Islet of Langerhans (tissue), 1 donor: Measurements from ENCODE around the gene LRPAP1.

ENCODE experiments used
- FAIRE-seq: peaks from one replicate; lab custom pipeline; 2011; peaks lifted over from hg19 to GRCh38; lab: Jason Lieb, UNC

Gene LRPAP1

DNA sequence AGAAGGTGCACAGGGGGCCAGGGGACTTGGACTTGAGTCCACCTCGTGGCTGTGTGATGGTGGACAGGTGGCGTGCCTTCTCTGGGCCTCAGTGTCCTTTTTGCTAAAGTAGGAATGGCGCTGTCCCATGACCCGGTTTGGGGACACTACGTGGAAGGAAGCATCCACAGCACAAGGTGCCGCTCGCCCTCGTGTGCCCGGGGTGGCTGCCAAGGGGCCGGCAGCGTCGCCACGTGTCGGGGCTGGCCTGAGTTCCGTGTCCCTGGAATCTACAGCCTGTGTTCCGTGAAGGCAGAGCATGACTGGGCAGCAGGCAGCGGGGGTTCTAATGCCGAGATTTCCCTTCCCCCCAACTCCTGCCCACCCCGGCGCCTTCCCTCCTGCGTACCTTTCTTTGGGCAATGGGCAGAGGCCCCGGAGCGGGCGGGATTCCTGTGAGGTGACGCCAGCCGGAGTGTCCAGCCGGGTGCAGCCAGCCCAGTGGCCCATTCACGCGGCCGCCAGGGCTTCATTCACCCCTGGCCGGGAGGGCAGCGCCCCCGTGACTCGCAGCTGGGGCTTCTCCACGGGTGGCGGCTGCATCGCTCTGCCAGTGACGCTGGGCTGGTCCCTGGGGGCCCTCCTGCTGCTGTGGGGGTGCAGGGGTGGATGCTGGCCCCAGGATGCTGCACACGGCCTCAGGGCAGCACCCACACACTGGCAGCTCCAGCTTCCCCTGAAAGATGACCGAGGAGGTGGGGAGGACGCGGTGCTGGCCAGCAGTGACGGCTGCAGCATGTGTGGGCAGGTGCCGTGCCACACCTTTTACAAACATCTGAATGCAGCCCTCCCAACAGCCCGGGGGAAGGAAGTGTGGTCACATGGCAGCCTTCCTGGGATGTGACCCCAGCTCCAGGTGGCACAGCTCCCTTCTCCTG, 47.9 kb downstream of the LRPAP1 start:
- no peak for FAIRE-seq

DNA sequence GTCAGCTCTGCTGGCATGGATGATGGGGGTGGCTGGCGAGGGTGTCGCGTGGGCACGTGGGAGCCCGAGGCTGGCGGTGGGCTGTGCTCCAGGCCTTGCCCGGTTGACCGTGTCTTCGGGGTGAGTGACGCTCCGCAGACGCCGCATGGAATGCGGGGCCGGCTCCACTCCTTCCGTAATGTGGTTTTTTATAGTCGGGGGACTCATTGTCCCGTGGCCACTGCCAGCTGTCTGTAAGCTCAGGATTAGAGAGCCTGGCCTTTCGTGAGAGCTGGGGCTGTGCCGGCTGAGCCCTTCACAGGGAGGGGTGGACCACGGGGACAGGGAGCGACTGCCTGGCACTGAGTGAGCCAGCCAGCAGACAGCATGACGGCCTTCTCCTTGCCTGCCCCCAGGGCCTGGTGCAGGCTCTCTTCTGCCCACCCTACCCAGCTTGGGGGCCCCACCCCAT, 48.7 kb downstream of the LRPAP1 start:
- FAIRE-seq: no peak

GRCh38 chr4:3482707-3483106, 49.5 kb downstream of the LRPAP1 start:
- no peak for FAIRE-seq

- no peak for FAIRE-seq
Observed at GRCh38 chr4:3481783-3482393, 50.3 kb downstream of the LRPAP1 start.

- no peak for FAIRE-seq
Observed at GRCh38 chr4:3481113-3481531, 51.1 kb downstream of the LRPAP1 start.

DNA sequence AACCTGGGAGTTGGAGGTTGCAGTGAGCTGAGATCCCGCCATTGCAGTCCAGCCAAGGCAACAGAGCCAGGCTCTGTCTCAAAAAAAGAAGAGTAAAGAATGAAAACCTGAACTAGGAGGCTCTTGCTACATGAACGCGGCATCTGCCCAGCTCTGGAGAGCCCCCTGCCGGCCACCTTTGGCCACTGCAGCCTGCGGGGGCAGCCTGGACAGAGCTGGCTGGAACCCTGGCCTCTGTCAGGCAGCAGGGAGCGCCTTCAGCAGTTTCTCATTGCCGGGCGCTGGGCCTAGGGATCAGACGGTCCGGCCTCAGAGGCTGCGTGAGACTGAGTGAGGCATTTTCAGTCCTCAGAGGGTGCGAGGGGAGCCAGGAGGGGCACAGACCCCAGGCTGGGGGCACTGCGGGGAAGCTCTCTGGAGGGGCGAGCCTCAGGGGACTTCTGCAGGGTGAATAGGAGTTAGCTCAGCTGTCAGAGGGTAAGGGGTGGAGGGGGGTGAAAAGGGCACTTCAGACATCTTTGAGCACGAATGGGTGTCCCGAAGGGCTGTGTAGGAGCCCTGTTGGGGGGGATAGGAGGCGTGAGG, 51.6 kb downstream of the LRPAP1 start:
- no peak for FAIRE-seq

DNA sequence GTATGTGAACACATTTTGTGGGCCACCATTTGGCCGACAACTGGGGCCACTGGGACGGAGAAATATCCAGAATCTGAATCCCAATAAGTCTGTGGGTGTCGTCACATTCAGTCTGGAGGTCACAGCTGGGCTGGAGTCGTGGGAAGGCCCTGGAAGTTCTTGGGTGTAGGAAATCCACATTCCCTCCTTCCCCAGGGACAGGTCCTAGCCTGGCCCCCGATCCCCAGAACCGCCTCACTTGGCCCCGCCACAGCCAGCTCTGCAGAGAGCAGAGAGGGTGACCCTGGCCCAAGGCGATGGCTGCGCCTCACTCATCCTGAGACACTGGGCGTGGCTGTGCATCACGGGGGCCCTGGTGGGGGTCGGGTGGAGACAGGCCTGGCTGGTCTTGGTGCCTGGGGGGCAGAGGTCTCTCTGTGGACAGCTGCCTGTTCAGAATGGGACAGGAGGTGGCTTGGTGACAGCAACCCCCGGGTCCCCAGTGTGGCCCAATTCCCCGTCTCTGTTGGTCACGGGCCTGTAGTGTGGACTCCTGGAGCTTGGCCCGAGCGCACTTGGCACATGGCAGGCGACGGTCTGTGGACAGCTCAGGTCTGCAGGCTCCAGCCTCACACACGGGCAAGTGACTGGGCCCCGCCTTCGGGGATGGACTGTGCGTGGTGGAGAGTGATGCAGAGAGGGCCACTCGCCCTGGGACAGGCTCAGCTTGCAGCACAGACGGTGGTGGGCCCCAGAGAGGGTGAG, 52.7 kb downstream of the LRPAP1 start:
- no peak for FAIRE-seq

- FAIRE-seq: no peak
Observed at GRCh38 chr4:3478446-3479357, 53.5 kb downstream of the LRPAP1 start.

DNA sequence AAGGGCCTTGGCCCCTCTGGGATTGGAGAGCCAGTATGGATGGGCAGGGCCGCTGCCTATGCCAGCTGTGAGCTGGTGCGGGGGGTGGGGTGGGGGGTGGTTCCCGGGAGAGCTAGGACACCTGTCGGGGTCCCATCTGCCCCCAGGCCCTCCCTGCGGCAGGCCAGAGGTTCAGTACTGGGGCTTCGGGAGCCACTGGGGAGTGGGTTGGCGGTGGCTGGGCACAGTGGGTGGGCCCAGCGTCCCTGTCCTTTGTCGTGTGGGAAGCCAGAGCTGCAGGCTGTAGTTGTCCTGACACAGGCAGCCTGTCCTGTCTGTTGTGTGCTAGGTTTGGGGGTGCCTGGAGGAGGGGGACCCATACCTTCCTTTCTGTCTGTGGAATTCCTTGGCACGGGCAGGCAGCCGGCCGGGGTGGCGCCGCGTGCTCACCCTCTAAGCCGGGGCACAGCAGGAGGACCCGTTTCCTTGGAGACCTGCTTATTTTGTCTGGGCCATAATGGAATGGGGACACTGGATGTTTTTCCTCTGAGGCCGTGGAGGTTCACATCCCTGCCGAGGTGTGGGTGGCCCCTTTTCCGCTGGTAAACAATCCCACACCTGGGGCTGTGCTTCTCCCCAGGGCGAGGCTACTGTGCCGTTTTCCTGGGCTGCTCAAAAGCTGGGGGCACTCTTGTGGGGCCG, 54.3 kb downstream of the LRPAP1 start:
- no peak for FAIRE-seq

GRCh38 chr4:3476936-3477749, 55.1 kb downstream of the LRPAP1 start:
- FAIRE-seq: no peak

- FAIRE-seq: no peak
Observed at GRCh38 chr4:3476341-3476747, 55.9 kb downstream of the LRPAP1 start.

GRCh38 chr4:3475713-3476260, 56.4 kb downstream of the LRPAP1 start:
- no peak for FAIRE-seq

DNA sequence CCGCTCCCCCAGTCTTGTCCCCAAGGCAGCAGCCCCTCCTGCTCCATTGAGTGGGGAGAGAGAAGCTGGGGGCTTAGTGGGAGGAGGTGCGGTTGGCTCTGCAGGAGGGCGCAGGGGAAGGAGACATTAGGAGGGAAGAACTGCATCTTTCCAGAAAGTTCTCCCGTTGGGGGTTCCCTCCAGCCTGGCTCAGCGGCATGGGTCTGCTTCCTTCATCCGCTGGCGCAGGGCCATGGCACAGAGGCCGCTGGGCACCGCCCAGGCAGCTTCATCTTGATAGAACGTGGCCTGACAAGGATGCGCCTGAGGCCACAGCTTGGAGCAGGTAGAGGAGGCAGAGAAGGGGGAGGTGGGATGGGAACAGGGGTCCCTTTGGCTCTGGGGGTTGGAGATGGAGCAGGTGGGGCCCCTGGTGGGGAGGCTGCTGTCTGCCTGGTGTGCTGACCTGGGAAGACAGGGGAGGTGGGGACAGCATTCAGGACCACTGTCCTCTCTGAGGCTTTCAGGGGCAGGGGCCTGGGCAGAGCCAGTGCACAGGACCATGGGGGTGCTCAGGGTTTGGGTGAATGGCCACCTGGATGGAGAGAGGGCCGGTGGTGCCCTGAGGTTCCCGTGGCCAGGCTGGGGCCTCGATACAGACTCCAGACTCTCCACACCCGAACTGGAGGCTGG, 57.0 kb downstream of the LRPAP1 start:
- FAIRE-seq: no peak

DNA sequence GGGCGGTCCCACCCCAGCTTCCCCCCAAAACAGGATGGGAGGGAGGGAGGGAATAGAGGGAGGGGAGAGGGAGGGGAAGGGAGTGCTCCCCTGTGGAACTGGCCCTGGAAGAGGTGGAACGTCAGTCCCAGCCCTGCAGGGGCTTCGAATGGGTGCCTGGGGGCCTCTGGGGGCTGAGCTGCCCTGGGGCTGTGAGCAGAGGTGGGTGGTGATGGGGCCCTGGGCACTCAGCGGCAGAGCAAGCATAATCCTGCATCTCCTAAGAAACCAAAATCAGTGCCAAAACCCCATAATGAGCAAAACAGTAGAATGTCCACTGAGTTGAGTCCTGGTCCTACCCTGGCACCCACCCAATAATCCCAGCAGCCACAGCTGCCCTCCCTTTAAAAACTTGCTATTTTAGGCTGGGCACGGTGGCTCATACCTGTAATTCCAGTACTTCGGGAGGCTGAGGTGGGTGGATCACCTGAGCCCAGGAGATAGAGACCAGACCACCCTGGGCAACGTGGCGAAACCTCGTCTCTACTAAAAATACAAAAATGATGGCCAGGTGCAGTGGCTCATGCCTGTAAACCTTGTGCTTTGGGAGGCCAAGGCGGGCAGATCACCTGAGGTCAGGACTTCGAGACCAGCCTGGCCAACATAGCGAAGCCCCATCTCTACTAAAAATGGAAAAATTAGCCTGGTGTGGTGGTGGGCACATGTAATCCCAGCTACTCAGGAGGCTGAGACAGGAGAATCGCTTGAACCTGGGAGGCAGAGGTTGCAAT, 58.0 kb downstream of the LRPAP1 start:
- FAIRE-seq: no peak

DNA sequence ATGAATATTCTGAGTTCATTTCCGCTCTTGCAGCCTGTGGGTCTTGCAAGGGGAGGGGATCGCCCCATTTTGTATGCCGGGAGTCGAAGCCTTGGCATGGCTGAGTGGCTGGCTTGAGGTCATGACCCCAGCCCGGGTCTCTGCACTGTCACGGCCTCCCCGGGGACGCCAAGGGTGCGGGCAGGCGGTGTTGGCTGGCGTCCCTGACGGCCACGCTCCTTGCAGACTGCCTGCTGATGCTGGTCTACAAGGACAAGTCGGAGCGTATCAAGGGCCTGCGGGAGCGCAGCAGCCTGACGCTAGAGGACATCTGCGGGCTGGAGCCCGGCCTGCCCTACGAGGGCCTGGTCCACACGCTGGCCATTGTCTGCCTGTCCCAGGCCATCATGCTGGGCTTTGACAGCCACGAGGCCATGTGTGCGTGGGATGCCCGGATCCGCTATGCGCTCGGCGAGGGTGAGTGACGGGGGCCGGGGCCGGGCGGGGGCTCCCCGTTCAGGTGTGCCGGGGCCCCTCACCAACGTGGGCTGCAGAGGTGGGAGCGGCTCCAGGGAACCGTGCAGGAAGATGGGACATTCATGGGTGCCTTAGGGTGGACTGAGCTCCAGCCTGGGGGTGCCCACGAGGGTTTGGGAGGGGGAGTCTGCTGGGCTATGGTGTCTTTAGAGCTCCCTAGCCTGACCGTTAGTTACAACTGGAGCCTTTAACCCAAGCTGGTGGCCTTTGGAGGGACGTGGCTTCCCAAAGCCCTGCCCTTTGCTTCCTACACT, 58.9 kb downstream of the LRPAP1 start:
- no peak for FAIRE-seq

- no peak for FAIRE-seq
Observed at GRCh38 chr4:3472411-3473141, 59.6 kb downstream of the LRPAP1 start.

GRCh38 chr4:3471886-3472285, 60.3 kb downstream of the LRPAP1 start:
- FAIRE-seq: no peak
